Common myeloid progenitor, CD34-positive (primary cell): Measurements from ENCODE around the gene IGLL5.

ENCODE experiments used
- CTCF ChIA-PET: fragments of 350-600 bp; sonication (Branson Sonifier 250); formaldehyde crosslinking; loops from one replicate; lab custom pipeline; 2021; ENCODE audit warnings: antibody characterized with exemption; lab: Charles Lee
- POLR2A ChIA-PET: fragments of 350-600 bp; sonication (Branson Sonifier 250); formaldehyde crosslinking; loops from one replicate; lab custom pipeline; 2021; ENCODE audit warnings: antibody characterized with exemption; lab: Charles Lee
- DNase-seq, 3 donors: peaks; one replicate each; pipeline versions ENCODE4 v3.0.0 to v3.0.0-alpha.2; 2013
- H3K27ac ChIP-seq, 2 experiments: 1 replicate in 1 of 2; 2 replicates in 1 of 2; pipeline ENCODE4 v1.7.0; 2013; ENCODE audit warnings: inconsistent platforms in 2 of 2, low read length in 2 of 2, mild to moderate bottlenecking in 2 of 2, low read depth in 1 of 2, moderate library complexity in 1 of 2; ENCODE audit not compliant: severe bottlenecking in 2 of 2, insufficient read depth in 1 of 2, poor library complexity in 1 of 2
- H3K27me3 ChIP-seq, 5 experiments: replicated peaks in 2 of 5; 1 replicate in 3 of 5; 2 replicates in 2 of 5; pipeline versions ENCODE4 v1.6.1 to v1.7.0; 2013; ENCODE audit warnings: low read length in 4 of 5, mild to moderate bottlenecking in 2 of 5, moderate library complexity in 2 of 5, inconsistent platforms in 1 of 5; ENCODE audit not compliant: insufficient read depth in 5 of 5, control insufficient read depth in 4 of 5
- H3K36me3 ChIP-seq, 4 experiments: 1 replicate in 2 of 4; 2 replicates in 2 of 4; pipeline versions ENCODE4 v1.6.1 to v1.7.0; 2013; ENCODE audit warnings: low read length in 3 of 4, control low read depth in 1 of 4, mild to moderate bottlenecking in 1 of 4; ENCODE audit not compliant: control insufficient read depth in 4 of 4, insufficient read depth in 4 of 4
- H3K4me1 ChIP-seq, 4 experiments: 1 replicate in 3 of 4; 2 replicates in 1 of 4; pipeline versions ENCODE4 v1.6.1 to v1.7.1; 2013; ENCODE audit warnings: low read length in 3 of 4, mild to moderate bottlenecking in 3 of 4, control low read depth in 1 of 4, inconsistent platforms in 1 of 4, moderate library complexity in 1 of 4; ENCODE audit not compliant: control insufficient read depth in 4 of 4, insufficient read depth in 4 of 4; ENCODE audit errors: control extremely low read depth in 1 of 4
- H3K4me3 ChIP-seq, 7 experiments: 1 replicate in 4 of 7; 2 replicates in 3 of 7; pipeline versions ENCODE4 v1.5.1 to v1.7.0; 2013; ENCODE audit warnings: mild to moderate bottlenecking in 7 of 7, low read length in 6 of 7, moderate library complexity in 6 of 7, inconsistent platforms in 2 of 7, low read depth in 2 of 7, control low read depth in 1 of 7; ENCODE audit not compliant: insufficient read depth in 4 of 7, control insufficient read depth in 1 of 7; ENCODE audit errors: extremely low read depth in 1 of 7
- H3K9me3 ChIP-seq, 5 experiments: 1 replicate in 4 of 5; 2 replicates in 1 of 5; pipeline versions ENCODE4 v1.6.1 to v1.7.1; 2013; ENCODE audit warnings: low read length in 4 of 5, mild to moderate bottlenecking in 2 of 5, inconsistent platforms in 1 of 5, low read depth in 1 of 5, moderate library complexity in 1 of 5; ENCODE audit not compliant: control insufficient read depth in 4 of 5, insufficient read depth in 2 of 5; ENCODE audit errors: control extremely low read depth in 1 of 5
- WGBS: methylation state at CpG from one replicate; pipeline ENCODE4 v1.1.5; 2013; ENCODE audit not compliant: insufficient coverage; 5-methylcytosine and 5-hydroxymethylcytosine counted together

IGLL5 gene

GRCh38 chr22:22916215-22916951 is 28.8 kb downstream of the IGLL5 start:
- DNase-seq, result no peak
- no peak overlapping the region for H3K27ac ChIP-seq
- ChIA-PET CTCF (interaction anchor here (0.9 to 1.2 kb wide), 3 partner anchors 39 to 106 kb away, joined by 3 read pairs; no protein-coding TSS in a partner anchor), POLR2A (no interaction called here)
- no peaks in the 10 kb centered on the region for H3K36me3 ChIP-seq
- no peaks in the 10 kb centered on the region for H3K27me3 ChIP-seq
- H3K4me1 ChIP-seq, result peaks cover 0 to 14% (median 4%) of the 10 kb centered on the region in 4 experiments
- 93% methylated on average over 7 of the region's 10 CpGs for WGBS
- no peak overlapping the region for H3K4me3 ChIP-seq
- no peaks in the 10 kb centered on the region for H3K9me3 ChIP-seq

GRCh38 chr22:22916952-22917290 is 29.3 kb downstream of the IGLL5 start:
- H3K9me3 ChIP-seq, result no peaks in the 10 kb centered on the region
- DNase-seq, result no peak
- WGBS, result 89% methylated on average over 2 of the region's 3 CpGs
- H3K27me3 ChIP-seq, result no peaks in the 10 kb centered on the region
- peaks cover 0 to 14% (median 4%) of the 10 kb centered on the region in 4 experiments for H3K4me1 ChIP-seq
- ChIA-PET POLR2A (no interaction called here), CTCF (interaction anchor here (0.7 to 1.2 kb wide), 4 partner anchors 13 to 68 kb away, joined by 3 to 5 read pairs (median 3); no protein-coding TSS in a partner anchor)
- no peak overlapping the region for H3K27ac ChIP-seq
- H3K4me3 ChIP-seq, result no peak overlapping the region
- no peaks in the 10 kb centered on the region for H3K36me3 ChIP-seq

- POLR2A ChIA-PET, result no interaction called here
- CTCF ChIA-PET, result interaction anchor here (0.7 to 1.2 kb wide), 6 partner anchors 13 to 129 kb away, joined by 3 to 5 read pairs (median 4); no protein-coding TSS in a partner anchor
- Histone ChIP-seq H3K36me3 (no peaks in the 10 kb centered on the region), H3K27ac (no peak overlapping the region), H3K9me3 (no peaks in the 10 kb centered on the region), H3K4me3 (no peak overlapping the region), H3K4me1 (peaks cover 0 to 14% (median 4%) of the 10 kb centered on the region in 4 experiments), H3K27me3 (no peaks in the 10 kb centered on the region)
- no peak for DNase-seq
- WGBS, result 78% methylated on average over 4 of the region's 4 CpGs
Measured at GRCh38 chr22:22917377-22917776, 29.8 kb downstream of the IGLL5 start.

GRCh38 chr22:22918297-22918965 is 30.8 kb downstream of the IGLL5 start:
- ChIA-PET POLR2A (no interaction called here), CTCF (interaction anchor here (1.0 kb wide), 1 partner anchor 25 kb away, joined by 4 read pairs; no protein-coding TSS in a partner anchor)
- Histone ChIP-seq H3K9me3 (no peaks in the 10 kb centered on the region), H3K4me1 (peaks cover 0 to 14% (median 4%) of the 10 kb centered on the region in 4 experiments), H3K27me3 (no peaks in the 10 kb centered on the region), H3K36me3 (no peaks in the 10 kb centered on the region), H3K27ac (no peak overlapping the region), H3K4me3 (no peak overlapping the region)
- 95% methylated on average over 4 of the region's 7 CpGs for WGBS
- no peak for DNase-seq

- CTCF ChIA-PET, result interaction anchor here (0.6 kb wide), 1 partner anchor 16 kb away, joined by 3 read pairs; no protein-coding TSS in a partner anchor
- H3K4me1 ChIP-seq, result peaks cover 0 to 8% (median 2%) of the 10 kb centered on the region in 4 experiments
Measured at GRCh38 chr22:22919041-22919440, 31.4 kb downstream of the IGLL5 start.

GRCh38 chr22:22920104-22920654 is 32.6 kb downstream of the IGLL5 start:
- WGBS, result 94% methylated on average over 7 of the region's 7 CpGs
- H3K4me3 ChIP-seq, result no peak overlapping the region
- no peaks in the 10 kb centered on the region for H3K36me3 ChIP-seq
- no peaks in the 10 kb centered on the region for H3K27me3 ChIP-seq
- no peak overlapping the region for H3K27ac ChIP-seq
- no peaks in the 10 kb centered on the region for H3K9me3 ChIP-seq
- ChIA-PET CTCF (no interaction called here), POLR2A (no interaction called here)
- DNase-seq, result no peak
- H3K4me1 ChIP-seq, result no peaks in the 10 kb centered on the region

More at GRCh38 chr22:22919041-22919440, 31.4 kb downstream of the IGLL5 start:
- 89% methylated on average over 7 of the region's 7 CpGs for WGBS
- no peaks in the 10 kb centered on the region for H3K36me3 ChIP-seq
- no peaks in the 10 kb centered on the region for H3K9me3 ChIP-seq
- H3K27ac ChIP-seq, result no peak overlapping the region
- POLR2A ChIA-PET, result no interaction called here
- no peak for DNase-seq
- no peak overlapping the region for H3K4me3 ChIP-seq
- H3K27me3 ChIP-seq, result no peaks in the 10 kb centered on the region
